Activated CD4-positive, alpha-beta T cell treated with anti-CD3 and anti-CD28 coated beads for 48 hours (primary cell): ENCODE data around the gene XG.
"Not testable (repeated sequence)": the region's sequence is repeated elsewhere in the genome, so short reads cannot be mapped to it uniquely, and the experiment has no call there.

Experiments used
- DNase-seq: peaks from one replicate; pipeline ENCODE4 v3.0.0-alpha.2; 2020

The XG gene

GRCh38 chrX:2781698-2782097 lies 29.9 kb downstream of the XG start:
- DNase-seq, result no peak

- DNase-seq, result no peak
Measured at GRCh38 chrX:2782171-2782570, 30.3 kb downstream of the XG start.

- DNase-seq, result no peak
Measured at GRCh38 chrX:2782778-2783177, 30.9 kb downstream of the XG start.

- DNase-seq, result no peak
Measured at GRCh38 chrX:2784026-2784425, 32.2 kb downstream of the XG start.

GRCh38 chrX:2785538-2785937 lies 33.7 kb downstream of the XG start:
- no peak for DNase-seq

- no peak for DNase-seq
Measured at GRCh38 chrX:2788980-2789379, 37.1 kb downstream of the XG start.

GRCh38 chrX:2789569-2789968 lies 37.7 kb downstream of the XG start:
- no peak for DNase-seq

GRCh38 chrX:2793752-2794151 lies 41.9 kb downstream of the XG start:
- DNase-seq, result no peak

- no peak for DNase-seq
Measured at GRCh38 chrX:2794336-2794735, 42.5 kb downstream of the XG start.

- DNase-seq, result not testable (repeated sequence)
Measured at GRCh38 chrX:2796808-2797207, 45.0 kb downstream of the XG start.

GRCh38 chrX:2799369-2799768 lies 47.5 kb downstream of the XG start:
- DNase-seq, result no peak

GRCh38 chrX:2799980-2800379 lies 48.1 kb downstream of the XG start:
- DNase-seq, result not testable (repeated sequence)

GRCh38 chrX:2801223-2801622 lies 49.4 kb downstream of the XG start:
- no peak for DNase-seq

- DNase-seq, result not testable (repeated sequence)
Measured at GRCh38 chrX:2802376-2803090, 50.7 kb downstream of the XG start.

GRCh38 chrX:2803486-2803885 lies 51.6 kb downstream of the XG start:
- not testable (repeated sequence) for DNase-seq

- DNase-seq, result not testable (repeated sequence)
Measured at GRCh38 chrX:2804106-2804843, 52.4 kb downstream of the XG start.

- DNase-seq, result not testable (repeated sequence)
Measured at GRCh38 chrX:2804858-2805257, 53.0 kb downstream of the XG start.

- DNase-seq, result no peak
Measured at GRCh38 chrX:2811271-2811670, 59.4 kb downstream of the XG start.

- DNase-seq, result peak; percentile 37
Measured at GRCh38 chrX:2812161-2812907, 60.5 kb downstream of the XG start.

GRCh38 chrX:2817036-2817435 lies 65.2 kb downstream of the XG start:
- DNase-seq, result no peak

- DNase-seq, result peak; percentile 3
Measured at GRCh38 chrX:2819345-2820135, 67.7 kb downstream of the XG start.

- no peak for DNase-seq
Measured at GRCh38 chrX:2820136-2820771, 68.4 kb downstream of the XG start.
